ENCODE data around the gene SCN5A. TPM values are rescaled to one million over a fixed set of nuclear protein-coding genes. Genes with fewer than 3 reads are reported as not detected.

Gene SCN5A
- total RNA-seq, 1 experiment from 2014 or later: 13.6 TPM

GRCh38 chr3:38601956-38602550, 47.4 kb downstream of the SCN5A start:
- Mint-ChIP-seq H3K4me1 (no peaks in the 10 kb centered on the region), H3K27me3 (ENCODE audit: low read depth) (no peaks in the 10 kb centered on the region), H3K9me3 (peaks cover 10% of the 10 kb centered on the region), H3K36me3 (peaks cover 7% of the 10 kb centered on the region; the same call in 1 of the 2 replicates), H3K27ac (no peak overlapping the region), H3K4me3 (no peak overlapping the region)
- ATAC-seq: no peak
- TF ChIP-seq ZMAT4 (CRISPR knock-in tag; IDR thresholded peaks at IDR 0.05) (no peak), CREB1 (CRISPR knock-in tag; IDR thresholded peaks at IDR 0.05) (no peak), FOXJ3 (CRISPR knock-in tag; IDR thresholded peaks at IDR 0.05; ENCODE audit: borderline replicate concordance) (no peak), ZBTB21 (CRISPR knock-in tag; IDR thresholded peaks at IDR 0.05; ENCODE audit: borderline replicate concordance) (no peak), CBFB (CRISPR knock-in tag; IDR thresholded peaks at IDR 0.05; ENCODE audit: low read depth) (no peak), STAT6 (CRISPR knock-in tag; conservative IDR thresholded peaks at IDR 0.05; ENCODE audit: low read depth) (no peak), FOXK1 (CRISPR knock-in tag; IDR thresholded peaks at IDR 0.05) (no peak), HMGXB4 (CRISPR knock-in tag; IDR thresholded peaks at IDR 0.05) (no peak), ATF1 (CRISPR knock-in tag; IDR thresholded peaks at IDR 0.05) (no peak), TEAD4 (CRISPR knock-in tag; IDR thresholded peaks at IDR 0.05) (no peak), ESRRA (CRISPR knock-in tag; IDR thresholded peaks at IDR 0.05; ENCODE audit: borderline replicate concordance) (no peak), MAX (CRISPR knock-in tag; IDR thresholded peaks at IDR 0.05) (no peak), GTF2I (CRISPR knock-in tag; conservative IDR thresholded peaks at IDR 0.05) (no peak)
- ChIA-PET POLR2A (no interaction called here), CTCF (interaction anchor here (0.6 kb wide), 1 partner anchor 124 kb away, joined by 3 read pairs; no protein-coding TSS in a partner anchor)
- no peak for DNase-seq (ENCODE audit: low spot score)

GRCh38 chr3:38600551-38600950, 48.9 kb downstream of the SCN5A start:
- POLR2A ChIA-PET: no interaction called here
- H3K27ac Mint-ChIP-seq: no peak overlapping the region
- H3K36me3 Mint-ChIP-seq: peaks cover 7% of the 10 kb centered on the region; the same call in 1 of the 2 replicates
- no peak overlapping the region for H3K4me3 Mint-ChIP-seq
- ATAC-seq (no peak), DNase-seq (ENCODE audit: low spot score) (no peak)
- peaks cover 10% of the 10 kb centered on the region for H3K9me3 Mint-ChIP-seq
- no peaks in the 10 kb centered on the region for H3K27me3 Mint-ChIP-seq (ENCODE audit: low read depth)
- CTCF ChIA-PET: no interaction called here
- no peaks in the 10 kb centered on the region for H3K4me1 Mint-ChIP-seq
- TF ChIP-seq STAT6 (CRISPR knock-in tag; conservative IDR thresholded peaks at IDR 0.05; ENCODE audit: low read depth) (no peak), PRRX2 (CRISPR knock-in tag; IDR thresholded peaks at IDR 0.05) (no peak), ZNF423 (CRISPR knock-in tag; IDR thresholded peaks at IDR 0.05) (no peak), HMGXB4 (CRISPR knock-in tag; IDR thresholded peaks at IDR 0.05) (no peak), ZNF425 (CRISPR knock-in tag; conservative IDR thresholded peaks at IDR 0.05) (no peak), SMAD3 (CRISPR knock-in tag; IDR thresholded peaks at IDR 0.05; ENCODE audit: borderline replicate concordance) (no peak), ATF2 (CRISPR knock-in tag; IDR thresholded peaks at IDR 0.05; ENCODE audit: borderline replicate concordance, low read depth) (no peak), ELF4 (CRISPR knock-in tag; IDR thresholded peaks at IDR 0.05; ENCODE audit: low read depth) (no peak), NR2C2 (CRISPR knock-in tag; IDR thresholded peaks at IDR 0.05) (no peak), HMGA2 (CRISPR knock-in tag; IDR thresholded peaks at IDR 0.05) (no peak), ZNF671 (CRISPR knock-in tag; IDR thresholded peaks at IDR 0.05) (no peak)

Data from WTC11 (cell line).